ENCODE data around the gene RPRD1A. TPM values are rescaled to one million over a fixed set of nuclear protein-coding genes. Genes with fewer than 3 reads are reported as not detected.
A peak's percentile ranks its signal among the peaks of the same experiment; 100 is the strongest.
"Not testable (repeated sequence)": the region's sequence is repeated elsewhere in the genome, so short reads cannot be mapped to it uniquely, and the experiment has no call there.

RPRD1A gene
- total RNA-seq, 1 donor from 2014 or later = 41.3 TPM

GRCh38 chr18:36078751-36079529 is 11.6 kb upstream of the RPRD1A start:
- DNase-seq (ENCODE audit: extremely low read depth, low read depth, low spot score) = no peak

- not testable (repeated sequence) for DNase-seq (ENCODE audit: extremely low read depth, low read depth, low spot score)
Observed at GRCh38 chr18:36077764-36078163, 10.4 kb upstream of the RPRD1A start.

GRCh38 chr18:36075862-36076587 is 8.7 kb upstream of the RPRD1A start:
- DNase-seq (ENCODE audit: extremely low read depth, low read depth, low spot score) = no peak

DNA sequence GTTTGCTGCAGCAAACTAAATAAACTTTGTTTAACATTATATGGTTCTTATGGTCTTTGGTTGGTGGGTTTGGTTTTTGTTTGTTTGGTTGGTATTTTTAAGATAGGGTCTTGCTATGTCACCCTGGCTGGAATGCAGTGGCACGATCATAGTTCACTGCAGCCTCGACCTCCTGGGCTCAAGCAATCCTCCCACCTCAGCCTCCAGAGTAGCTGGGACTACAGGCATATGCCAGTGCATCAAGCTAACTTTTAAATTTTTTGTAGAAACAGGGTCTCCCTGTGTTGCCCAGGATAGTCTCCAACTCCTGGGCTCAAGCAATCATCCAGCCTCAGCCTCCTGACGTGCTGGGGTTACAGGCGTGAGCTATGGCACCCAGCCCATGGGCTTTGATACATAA is 7.1 kb upstream of the RPRD1A start:
- no peak for DNase-seq (ENCODE audit: extremely low read depth, low read depth, low spot score)

DNA sequence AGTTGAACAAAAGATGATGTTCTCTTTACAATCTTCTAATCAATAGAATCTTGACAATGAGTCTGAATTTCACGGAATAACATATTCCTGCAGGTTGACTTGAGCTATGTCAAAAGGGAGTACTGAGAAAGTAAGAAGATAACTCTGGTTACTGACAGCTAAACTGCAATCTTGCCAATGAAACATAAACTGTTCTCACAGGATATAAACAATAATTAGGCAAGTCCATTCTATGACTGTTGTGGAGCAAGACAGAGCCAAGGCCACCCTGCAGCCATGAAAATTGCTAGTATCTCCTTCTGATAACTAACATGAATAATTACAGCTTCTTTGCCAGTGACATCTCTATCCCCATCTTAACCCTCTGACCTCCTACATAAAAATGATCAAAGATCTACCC is 6.3 kb upstream of the RPRD1A start:
- no peak for DNase-seq (ENCODE audit: extremely low read depth, low read depth, low spot score)

GRCh38 chr18:36072406-36072805 is 5.0 kb upstream of the RPRD1A start:
- DNase-seq (ENCODE audit: extremely low read depth, low read depth, low spot score) = not testable (repeated sequence)

DNA sequence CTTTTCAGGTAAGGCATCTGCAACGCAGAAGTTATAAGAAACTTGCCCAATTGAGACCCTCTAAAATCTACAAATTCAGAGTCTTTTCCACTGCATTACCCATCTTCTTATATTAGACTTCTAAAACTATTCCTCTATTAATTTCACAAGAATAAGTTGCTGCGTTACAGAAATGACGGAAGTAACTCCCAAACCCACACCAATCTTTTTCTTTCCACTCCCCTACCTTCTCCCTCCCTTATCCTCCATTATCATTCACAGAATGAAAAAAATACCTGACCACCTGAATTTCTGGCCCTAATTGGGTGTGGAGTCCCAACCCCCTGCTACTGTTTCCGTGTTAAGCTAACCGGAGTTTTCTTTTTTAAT is 689 bp downstream of the RPRD1A start:
- no peak for DNase-seq (ENCODE audit: extremely low read depth, low read depth, low spot score)

GRCh38 chr18:36066001-36066400 is 1.4 kb downstream of the RPRD1A start:
- DNase-seq (ENCODE audit: extremely low read depth, low read depth, low spot score) = no peak

GRCh38 chr18:36064809-36065079 is 2.6 kb downstream of the RPRD1A start:
- DNase-seq (ENCODE audit: extremely low read depth, low read depth, low spot score) = not testable (repeated sequence)

- no peak for DNase-seq (ENCODE audit: extremely low read depth, low read depth, low spot score)
Observed at GRCh38 chr18:36064027-36064808, 3.1 kb downstream of the RPRD1A start.

DNA sequence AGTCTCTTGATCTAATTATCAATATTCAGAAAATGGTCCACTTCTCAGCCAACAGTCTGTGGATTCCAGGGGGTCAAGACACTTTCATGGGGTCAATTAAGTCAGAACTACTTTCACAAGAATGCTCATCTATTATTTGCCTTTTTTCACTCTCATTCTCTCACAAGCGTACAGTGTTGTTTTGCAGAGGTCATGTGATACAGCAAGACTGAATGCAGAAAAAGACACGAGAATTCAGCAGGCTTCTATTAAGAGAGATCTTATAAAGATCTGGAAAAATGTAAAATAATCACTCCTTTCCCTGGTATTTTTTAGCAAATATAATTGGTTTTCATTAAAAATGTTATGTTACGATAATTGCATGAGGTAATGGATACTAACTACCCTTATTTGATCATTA is 8.7 kb downstream of the RPRD1A start:
- DNase-seq (ENCODE audit: extremely low read depth, low read depth, low spot score) = no peak

DNA sequence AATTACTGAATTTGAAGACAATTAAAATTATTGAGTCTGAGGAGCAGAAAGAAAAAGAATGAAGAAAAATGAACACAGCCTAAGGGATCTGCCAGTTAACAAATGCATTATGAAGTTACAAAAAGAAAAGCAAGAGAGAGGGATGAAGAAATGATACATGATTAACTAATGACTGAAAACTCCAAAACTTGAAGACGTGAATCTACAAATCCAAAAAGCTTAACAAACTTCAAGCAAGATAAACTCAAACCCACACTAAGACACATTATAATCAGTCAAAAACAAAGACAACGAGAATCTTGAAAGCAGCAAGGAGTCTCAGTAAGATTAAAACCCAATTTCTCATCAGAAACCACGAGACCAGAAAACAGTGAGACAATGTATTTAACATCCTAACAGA is 15.6 kb downstream of the RPRD1A start:
- DNase-seq (ENCODE audit: extremely low read depth, low read depth, low spot score) = no peak

DNA sequence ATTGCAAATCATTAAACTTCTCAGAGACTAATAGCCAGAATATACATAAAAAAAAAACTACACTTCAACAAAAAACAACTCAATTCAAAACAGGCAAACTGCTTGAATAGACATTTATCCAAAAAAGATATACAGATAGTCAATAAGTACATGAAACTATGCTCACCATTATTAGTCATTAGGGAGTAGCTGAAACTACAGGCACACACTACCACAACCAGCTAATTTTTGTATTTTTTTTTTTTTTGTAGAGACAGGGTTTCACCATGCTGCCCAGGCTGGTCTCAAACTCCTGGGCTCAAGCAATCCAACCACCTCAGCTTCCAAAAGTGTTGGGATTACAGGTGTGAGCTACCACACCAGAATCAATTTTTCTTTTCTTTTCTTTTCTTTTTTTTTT is 16.9 kb downstream of the RPRD1A start:
- no peak for DNase-seq (ENCODE audit: extremely low read depth, low read depth, low spot score)

DNA sequence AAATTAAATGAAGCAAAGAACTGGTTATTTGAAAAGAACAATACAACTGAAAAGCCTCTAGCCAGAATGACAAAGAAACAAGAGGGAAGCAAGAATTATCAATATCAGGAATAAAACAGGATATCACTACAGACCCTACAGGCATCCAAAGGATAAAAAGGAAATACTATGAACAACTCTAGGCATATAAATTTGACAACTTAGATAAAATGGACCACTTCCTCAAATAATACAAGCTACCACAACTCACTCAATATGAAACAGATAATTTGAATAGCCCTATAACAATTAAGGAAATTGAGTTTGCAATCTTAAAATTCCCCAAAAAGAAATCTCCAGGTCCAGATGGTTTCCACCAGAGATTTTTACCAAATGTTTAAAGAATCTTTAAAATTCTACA is 19.8 kb downstream of the RPRD1A start:
- DNase-seq (ENCODE audit: extremely low read depth, low read depth, low spot score) = no peak

- no peak for DNase-seq (ENCODE audit: extremely low read depth, low read depth, low spot score)
Observed at GRCh38 chr18:36046898-36047297, 20.5 kb downstream of the RPRD1A start.

DNA sequence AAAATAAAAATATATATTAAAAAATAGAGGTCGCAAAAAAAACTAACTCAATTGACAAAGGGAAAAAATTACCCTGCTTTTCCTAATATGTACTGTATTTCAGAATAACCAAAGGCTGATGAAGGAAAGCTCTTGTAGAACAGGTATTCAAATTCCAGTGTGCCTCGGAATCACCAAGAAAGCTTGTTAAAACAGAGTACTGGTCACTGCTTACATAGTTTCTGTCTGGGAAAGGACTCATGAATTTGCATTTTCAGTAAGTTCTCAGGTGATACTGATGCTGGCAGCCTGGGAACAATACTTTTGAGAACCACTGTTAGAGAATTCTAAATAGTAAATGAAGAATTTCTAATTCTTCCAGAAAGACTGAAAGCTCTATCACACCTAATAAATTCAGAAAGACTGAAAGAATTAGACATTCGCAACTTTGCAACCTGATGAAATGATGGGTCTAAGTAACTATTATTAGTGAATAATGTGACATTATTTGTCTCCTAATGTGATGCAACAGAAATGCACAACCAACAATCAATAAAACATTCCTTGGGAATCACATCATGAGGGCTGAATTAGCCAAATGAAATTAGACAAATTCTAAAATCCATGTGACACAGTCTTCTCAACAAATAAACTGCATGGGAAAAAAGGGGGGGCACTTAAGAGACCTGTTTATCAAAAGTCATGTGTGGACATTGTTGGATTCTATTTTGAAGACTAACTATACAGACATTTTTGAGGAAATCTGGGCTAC is 21.9 kb downstream of the RPRD1A start:
- DNase-seq (ENCODE audit: extremely low read depth, low read depth, low spot score) = no peak

GRCh38 chr18:36043153-36043552 is 24.2 kb downstream of the RPRD1A start:
- DNase-seq (ENCODE audit: extremely low read depth, low read depth, low spot score) = no peak

- DNase-seq (ENCODE audit: extremely low read depth, low read depth, low spot score) = no peak
Observed at GRCh38 chr18:36041146-36041545, 26.2 kb downstream of the RPRD1A start.

DNA sequence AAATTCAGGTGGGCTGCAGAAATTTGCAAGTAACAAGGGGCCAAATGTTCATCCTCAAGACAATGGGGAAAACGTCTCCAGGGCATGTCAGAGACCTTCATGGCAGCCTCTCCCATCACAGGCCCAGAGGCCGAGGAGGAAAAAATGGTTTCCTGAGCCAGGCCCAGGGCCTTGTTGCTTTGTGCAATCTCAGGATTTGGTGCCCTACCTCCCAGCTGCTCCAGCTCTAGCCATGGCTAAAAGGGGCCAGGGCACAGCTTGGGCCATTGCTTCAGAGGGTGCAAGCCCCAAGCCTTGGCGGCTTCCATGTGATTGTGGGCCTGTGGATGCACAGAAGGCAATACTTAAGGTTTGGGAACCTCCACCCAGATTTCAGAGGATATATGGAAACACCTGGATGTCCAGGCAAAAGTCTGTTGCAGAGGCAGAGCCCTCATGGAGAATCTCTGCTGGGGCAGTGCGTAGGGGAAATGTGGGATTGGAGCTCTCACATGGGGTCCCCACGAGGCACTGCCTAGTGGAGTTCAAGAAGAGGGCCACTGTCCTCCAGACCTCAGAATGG is 29.2 kb downstream of the RPRD1A start:
- no peak for DNase-seq (ENCODE audit: extremely low read depth, low read depth, low spot score)

- DNase-seq (ENCODE audit: extremely low read depth, low read depth, low spot score) = peak; percentile 73
Observed at GRCh38 chr18:36035253-36035652, 32.1 kb downstream of the RPRD1A start.
